Cardiac fibroblast (primary cell): ENCODE data around the gene NELFCD.

Experiments
- DNase-seq, 2 donors: peaks; one replicate each; pipeline versions ENCODE4 v3.0.0 to v3.0.0-alpha.2; 2010; ENCODE audit warnings: low read depth in 2 of 2
- H3K4me3 ChIP-seq, 2 donors: replicated peaks in 1 of 2; 1 replicate in 1 of 2; 2 replicates in 1 of 2; pipeline ENCODE4 v1.5.1; 2011; ENCODE audit warnings: low read depth in 2 of 2, low read length in 2 of 2, mild to moderate bottlenecking in 2 of 2, moderate library complexity in 1 of 2
- TF ChIP-seq, protein P1 (sequence below): IDR thresholded peaks from one replicate; pipeline ENCODE4 v1.5.1; 2011; ENCODE audit warnings: low read depth, mild to moderate bottlenecking, low read length, inconsistent platforms

NELFCD gene

DNA sequence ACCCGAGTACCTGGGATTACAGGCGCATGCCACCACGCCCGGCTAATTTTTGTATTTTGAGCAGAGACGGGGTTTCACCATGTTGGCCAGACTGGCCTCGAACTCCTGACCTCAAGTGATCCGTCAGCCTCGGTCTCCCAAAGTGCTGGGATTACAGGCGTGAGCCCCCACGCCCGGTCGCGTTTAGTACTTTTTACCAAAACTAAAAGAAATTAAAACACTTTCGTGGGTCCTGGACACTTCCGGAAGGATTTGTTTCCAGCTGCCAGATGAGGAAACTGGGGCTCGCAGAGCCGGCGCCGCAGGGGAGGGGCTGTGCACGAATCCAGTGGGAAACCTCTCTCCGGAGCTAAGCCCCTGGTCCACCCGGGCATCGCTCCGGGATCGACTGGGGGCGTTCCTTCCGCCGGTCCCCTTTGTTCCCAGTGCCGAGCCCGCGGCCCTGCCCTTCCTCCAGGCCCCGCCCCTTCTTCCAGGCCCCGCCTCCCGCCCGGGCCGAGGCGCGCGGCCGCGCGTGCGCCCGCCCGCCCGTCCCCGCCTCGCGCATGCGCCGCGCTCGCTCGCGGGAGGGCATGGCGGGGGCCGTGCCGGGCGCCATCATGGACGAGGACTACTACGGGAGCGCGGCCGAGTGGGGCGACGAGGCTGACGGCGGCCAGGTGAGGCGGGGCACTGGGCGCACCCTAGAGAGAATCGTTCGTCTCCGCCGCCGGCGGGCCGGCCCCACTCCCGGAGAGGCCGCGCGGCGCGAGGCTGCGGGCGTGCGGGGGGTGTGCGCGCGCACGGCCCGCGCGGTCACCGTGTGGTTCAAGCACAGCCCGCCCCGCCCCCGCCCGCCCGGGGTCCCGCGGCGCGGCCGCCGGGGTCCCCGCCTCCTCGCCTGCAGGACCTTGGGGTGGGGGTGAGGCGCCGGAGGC lies at the start of gene NELFCD:
TSS of gene NELFCD (plus strand) at position 546 of the 917 bp plus-strand sequence. CDS start at position 600, 54 bp downstream.
- peak; percentile 78 to 87 for DNase-seq
- TF ChIP-seq, protein P1, sequence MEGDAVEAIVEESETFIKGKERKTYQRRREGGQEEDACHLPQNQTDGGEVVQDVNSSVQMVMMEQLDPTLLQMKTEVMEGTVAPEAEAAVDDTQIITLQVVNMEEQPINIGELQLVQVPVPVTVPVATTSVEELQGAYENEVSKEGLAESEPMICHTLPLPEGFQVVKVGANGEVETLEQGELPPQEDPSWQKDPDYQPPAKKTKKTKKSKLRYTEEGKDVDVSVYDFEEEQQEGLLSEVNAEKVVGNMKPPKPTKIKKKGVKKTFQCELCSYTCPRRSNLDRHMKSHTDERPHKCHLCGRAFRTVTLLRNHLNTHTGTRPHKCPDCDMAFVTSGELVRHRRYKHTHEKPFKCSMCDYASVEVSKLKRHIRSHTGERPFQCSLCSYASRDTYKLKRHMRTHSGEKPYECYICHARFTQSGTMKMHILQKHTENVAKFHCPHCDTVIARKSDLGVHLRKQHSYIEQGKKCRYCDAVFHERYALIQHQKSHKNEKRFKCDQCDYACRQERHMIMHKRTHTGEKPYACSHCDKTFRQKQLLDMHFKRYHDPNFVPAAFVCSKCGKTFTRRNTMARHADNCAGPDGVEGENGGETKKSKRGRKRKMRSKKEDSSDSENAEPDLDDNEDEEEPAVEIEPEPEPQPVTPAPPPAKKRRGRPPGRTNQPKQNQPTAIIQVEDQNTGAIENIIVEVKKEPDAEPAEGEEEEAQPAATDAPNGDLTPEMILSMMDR, result no peak

DNA sequence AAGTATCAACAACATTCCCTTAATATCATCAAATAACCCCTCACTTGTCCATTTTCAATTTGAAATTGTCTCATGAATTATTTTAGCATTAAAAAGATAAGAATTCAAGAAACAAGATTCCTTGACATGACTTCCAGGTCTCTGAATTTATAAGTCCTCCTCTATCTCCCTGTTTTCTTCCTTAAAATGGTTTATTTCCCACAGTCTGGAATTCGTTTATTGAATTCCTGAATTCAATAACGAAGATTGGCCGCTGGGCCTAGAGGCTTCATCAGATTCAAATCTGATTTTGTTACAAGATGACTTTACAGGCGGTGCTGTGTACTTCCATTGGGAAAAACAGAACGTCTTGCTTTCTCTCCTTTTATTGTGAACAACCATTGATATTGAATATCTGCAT lies 48.9 kb upstream of the NELFCD start:
- DNase-seq, result no peak
- H3K4me3 ChIP-seq, result no peak overlapping the region
- TF ChIP-seq, protein P1, result no peak

More for the DNA sequence above, at the start of gene NELFCD:
- peak within 1 kb of the TSS; percentile 58 to 71 for H3K4me3 ChIP-seq

GRCh38 chr20:58938078-58938477 lies 43.0 kb upstream of the NELFCD start:
- TF ChIP-seq, protein P1, result no peak
- no peak overlapping the region for H3K4me3 ChIP-seq
- DNase-seq, result no peak

DNA sequence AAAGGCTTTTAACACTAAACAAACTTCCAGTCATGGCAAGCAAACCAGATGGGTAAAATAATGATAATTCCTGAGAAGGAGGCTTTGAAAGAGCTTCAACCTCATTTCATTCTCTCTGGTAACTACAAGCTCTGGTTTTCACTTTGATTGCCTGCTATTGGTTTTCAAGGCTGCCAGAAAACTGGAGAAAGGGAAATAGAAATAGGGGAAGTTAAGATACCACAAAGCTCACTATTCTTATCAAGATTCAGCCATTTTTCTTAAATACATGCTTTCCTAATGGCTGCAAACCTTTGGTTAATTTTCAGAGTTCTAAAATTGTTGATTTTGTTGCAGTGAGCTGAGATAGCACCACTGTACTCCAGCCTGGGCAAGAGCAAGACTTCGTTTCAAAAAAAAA lies 42.5 kb upstream of the NELFCD start:
- DNase-seq, result no peak
- H3K4me3 ChIP-seq, result no peak overlapping the region
- TF ChIP-seq, protein P1, result no peak

DNA sequence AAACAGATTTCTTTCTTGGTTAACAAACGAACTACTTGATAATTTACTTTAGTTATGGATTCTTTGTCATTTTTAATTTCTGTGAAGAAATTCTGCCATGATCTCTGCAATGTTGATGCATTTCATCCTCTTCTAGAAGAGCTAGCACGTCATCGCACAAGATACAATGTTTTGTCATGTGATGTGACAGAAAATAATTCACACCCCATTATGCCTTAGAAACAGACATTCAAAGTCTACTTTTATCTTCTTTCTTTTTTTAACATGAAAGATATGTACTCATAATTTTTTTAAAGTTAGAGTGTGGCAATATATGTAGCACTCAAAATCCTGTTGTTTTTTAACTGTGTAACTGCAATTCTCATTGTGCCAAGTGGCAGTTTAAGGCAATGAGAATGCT lies 39.6 kb upstream of the NELFCD start:
- TF ChIP-seq, protein P1, result no peak
- H3K4me3 ChIP-seq, result no peak overlapping the region
- no peak for DNase-seq

GRCh38 chr20:58942549-58942948 lies 38.5 kb upstream of the NELFCD start:
- TF ChIP-seq, protein P1, result no peak
- DNase-seq, result no peak
- no peak overlapping the region for H3K4me3 ChIP-seq

GRCh38 chr20:58944610-58945009 lies 36.4 kb upstream of the NELFCD start:
- H3K4me3 ChIP-seq, result no peak overlapping the region
- TF ChIP-seq, protein P1, result no peak
- no peak for DNase-seq
